Measurements from ENCODE around the gene PDK4.
"Not testable (repeated sequence)": the region's sequence is repeated elsewhere in the genome, so short reads cannot be mapped to it uniquely, and the experiment has no call there.

PDK4 gene

GRCh38 chr7:95607561-95607960 lies 11.2 kb upstream of the PDK4 start:
- FAIRE-seq, result no peak
- TF ChIP-seq POLR2A (IDR thresholded peaks at IDR 0.05; ENCODE audit: low read depth, low read length) (no peak), POU2F2 (IDR thresholded peaks at IDR 0.05; ENCODE audit: low read depth, low read length) (no peak), POLR2AphosphoS5 (IDR thresholded peaks at IDR 0.05; ENCODE audit: low read depth, low read length) (no peak), SPI1 (IDR thresholded peaks at IDR 0.05; ENCODE audit: low read depth, low read length) (no peak), PAX5 (IDR thresholded peaks at IDR 0.05; ENCODE audit: insufficient read depth, low read length, severe bottlenecking) (no peak), TAF1 (IDR thresholded peaks at IDR 0.05; ENCODE audit: low read depth, low read length) (no peak)
- no peak for DNase-seq (ENCODE audit: insufficient read length, low spot score)

- DNase-seq (ENCODE audit: insufficient read length, low spot score), result no peak
- TF ChIP-seq PAX5 (IDR thresholded peaks at IDR 0.05; ENCODE audit: insufficient read depth, low read length, severe bottlenecking), result no peak
- no peak for TF ChIP-seq POLR2A (IDR thresholded peaks at IDR 0.05; ENCODE audit: low read depth, low read length)
- no peak for TF ChIP-seq POU2F2 (IDR thresholded peaks at IDR 0.05; ENCODE audit: low read depth, low read length)
- no peak for TF ChIP-seq TAF1 (IDR thresholded peaks at IDR 0.05; ENCODE audit: low read depth, low read length)
- no peak for TF ChIP-seq POLR2AphosphoS5 (IDR thresholded peaks at IDR 0.05; ENCODE audit: low read depth, low read length)
- TF ChIP-seq SPI1 (IDR thresholded peaks at IDR 0.05; ENCODE audit: low read depth, low read length), result no peak
- FAIRE-seq, result no peak
Observed at GRCh38 chr7:95605275-95605674, 9.0 kb upstream of the PDK4 start.

GRCh38 chr7:95604811-95605210 lies 8.5 kb upstream of the PDK4 start:
- FAIRE-seq; DNase-seq (ENCODE audit: insufficient read length, low spot score): not testable (repeated sequence)

GRCh38 chr7:95604397-95604796 lies 8.1 kb upstream of the PDK4 start:
- FAIRE-seq; DNase-seq (ENCODE audit: insufficient read length, low spot score): not testable (repeated sequence)

GRCh38 chr7:95602421-95602820 lies 6.1 kb upstream of the PDK4 start:
- DNase-seq (ENCODE audit: insufficient read length, low spot score), result no peak
- TF ChIP-seq SPI1 (IDR thresholded peaks at IDR 0.05; ENCODE audit: low read depth, low read length), result no peak
- no peak for FAIRE-seq

- FAIRE-seq (no peak), DNase-seq (ENCODE audit: insufficient read length, low spot score) (no peak)
- no peak for TF ChIP-seq PAX5 (IDR thresholded peaks at IDR 0.05; ENCODE audit: insufficient read depth, low read length, severe bottlenecking)
- no peak for TF ChIP-seq POLR2AphosphoS5 (IDR thresholded peaks at IDR 0.05; ENCODE audit: low read depth, low read length)
- TF ChIP-seq SPI1 (IDR thresholded peaks at IDR 0.05; ENCODE audit: low read depth, low read length), result no peak
- no peak for TF ChIP-seq TAF1 (IDR thresholded peaks at IDR 0.05; ENCODE audit: low read depth, low read length)
- TF ChIP-seq POLR2A (IDR thresholded peaks at IDR 0.05; ENCODE audit: low read depth, low read length), result no peak
- TF ChIP-seq POU2F2 (IDR thresholded peaks at IDR 0.05; ENCODE audit: low read depth, low read length), result no peak
Observed at GRCh38 chr7:95601316-95601715, 5.0 kb upstream of the PDK4 start.

- TF ChIP-seq TAF1 (IDR thresholded peaks at IDR 0.05; ENCODE audit: low read depth, low read length) (no peak), PAX5 (IDR thresholded peaks at IDR 0.05; ENCODE audit: insufficient read depth, low read length, severe bottlenecking) (no peak), SPI1 (IDR thresholded peaks at IDR 0.05; ENCODE audit: low read depth, low read length) (no peak), POU2F2 (IDR thresholded peaks at IDR 0.05; ENCODE audit: low read depth, low read length) (no peak), POLR2AphosphoS5 (IDR thresholded peaks at IDR 0.05; ENCODE audit: low read depth, low read length) (no peak), POLR2A (IDR thresholded peaks at IDR 0.05; ENCODE audit: low read depth, low read length) (no peak)
- FAIRE-seq, result no peak
- DNase-seq (ENCODE audit: insufficient read length, low spot score), result no peak
Observed at GRCh38 chr7:95599069-95599468, 2.8 kb upstream of the PDK4 start.

GRCh38 chr7:95598511-95598910 lies 2.2 kb upstream of the PDK4 start:
- FAIRE-seq (no peak), DNase-seq (ENCODE audit: insufficient read length, low spot score) (no peak)
- TF ChIP-seq PAX5 (IDR thresholded peaks at IDR 0.05; ENCODE audit: insufficient read depth, low read length, severe bottlenecking), result no peak
- TF ChIP-seq POLR2A (IDR thresholded peaks at IDR 0.05; ENCODE audit: low read depth, low read length), result no peak
- no peak for TF ChIP-seq SPI1 (IDR thresholded peaks at IDR 0.05; ENCODE audit: low read depth, low read length)
- no peak for TF ChIP-seq POU2F2 (IDR thresholded peaks at IDR 0.05; ENCODE audit: low read depth, low read length)
- TF ChIP-seq POLR2AphosphoS5 (IDR thresholded peaks at IDR 0.05; ENCODE audit: low read depth, low read length), result no peak
- no peak for TF ChIP-seq TAF1 (IDR thresholded peaks at IDR 0.05; ENCODE audit: low read depth, low read length)

GRCh38 chr7:95595746-95596197 lies 544 bp downstream of the PDK4 start:
- FAIRE-seq (no peak), DNase-seq (ENCODE audit: insufficient read length, low spot score) (no peak)

GRCh38 chr7:95594185-95594584 lies 2.1 kb downstream of the PDK4 start:
- TF ChIP-seq POLR2A (IDR thresholded peaks at IDR 0.05; ENCODE audit: low read depth, low read length) (no peak), POLR2AphosphoS5 (IDR thresholded peaks at IDR 0.05; ENCODE audit: low read depth, low read length) (no peak), SPI1 (IDR thresholded peaks at IDR 0.05; ENCODE audit: low read depth, low read length) (no peak), POU2F2 (IDR thresholded peaks at IDR 0.05; ENCODE audit: low read depth, low read length) (no peak), PAX5 (IDR thresholded peaks at IDR 0.05; ENCODE audit: insufficient read depth, low read length, severe bottlenecking) (no peak), TAF1 (IDR thresholded peaks at IDR 0.05; ENCODE audit: low read depth, low read length) (no peak)
- FAIRE-seq, result no peak
- DNase-seq (ENCODE audit: insufficient read length, low spot score), result no peak

More at GRCh38 chr7:95595746-95596197, 544 bp downstream of the PDK4 start:
- TF ChIP-seq POLR2AphosphoS5 (IDR thresholded peaks at IDR 0.05; ENCODE audit: low read depth, low read length) (no peak), PAX5 (IDR thresholded peaks at IDR 0.05; ENCODE audit: insufficient read depth, low read length, severe bottlenecking) (no peak), POLR2A (IDR thresholded peaks at IDR 0.05; ENCODE audit: low read depth, low read length) (no peak), SPI1 (IDR thresholded peaks at IDR 0.05; ENCODE audit: low read depth, low read length) (no peak), POU2F2 (IDR thresholded peaks at IDR 0.05; ENCODE audit: low read depth, low read length) (no peak), TAF1 (IDR thresholded peaks at IDR 0.05; ENCODE audit: low read depth, low read length) (no peak)

GRCh38 chr7:95593343-95593742 lies 3.0 kb downstream of the PDK4 start:
- DNase-seq (ENCODE audit: insufficient read length, low spot score), result no peak
- no peak for FAIRE-seq
- TF ChIP-seq SPI1 (IDR thresholded peaks at IDR 0.05; ENCODE audit: low read depth, low read length), result no peak
- no peak for TF ChIP-seq PAX5 (IDR thresholded peaks at IDR 0.05; ENCODE audit: insufficient read depth, low read length, severe bottlenecking)
- no peak for TF ChIP-seq POLR2A (IDR thresholded peaks at IDR 0.05; ENCODE audit: low read depth, low read length)
- TF ChIP-seq POLR2AphosphoS5 (IDR thresholded peaks at IDR 0.05; ENCODE audit: low read depth, low read length), result no peak
- no peak for TF ChIP-seq POU2F2 (IDR thresholded peaks at IDR 0.05; ENCODE audit: low read depth, low read length)
- no peak for TF ChIP-seq TAF1 (IDR thresholded peaks at IDR 0.05; ENCODE audit: low read depth, low read length)

Data from GM12891 (cell line).